Measurements from ENCODE around the gene PSMG3. TPM values are rescaled to one million over a fixed set of nuclear protein-coding genes. Genes with fewer than 3 reads are reported as not detected.

Gene PSMG3
- polyA plus RNA-seq, 2 of the 4 experiments (the other 2 are of a cell fraction), result 75.9 to 89.3 TPM

DNA sequence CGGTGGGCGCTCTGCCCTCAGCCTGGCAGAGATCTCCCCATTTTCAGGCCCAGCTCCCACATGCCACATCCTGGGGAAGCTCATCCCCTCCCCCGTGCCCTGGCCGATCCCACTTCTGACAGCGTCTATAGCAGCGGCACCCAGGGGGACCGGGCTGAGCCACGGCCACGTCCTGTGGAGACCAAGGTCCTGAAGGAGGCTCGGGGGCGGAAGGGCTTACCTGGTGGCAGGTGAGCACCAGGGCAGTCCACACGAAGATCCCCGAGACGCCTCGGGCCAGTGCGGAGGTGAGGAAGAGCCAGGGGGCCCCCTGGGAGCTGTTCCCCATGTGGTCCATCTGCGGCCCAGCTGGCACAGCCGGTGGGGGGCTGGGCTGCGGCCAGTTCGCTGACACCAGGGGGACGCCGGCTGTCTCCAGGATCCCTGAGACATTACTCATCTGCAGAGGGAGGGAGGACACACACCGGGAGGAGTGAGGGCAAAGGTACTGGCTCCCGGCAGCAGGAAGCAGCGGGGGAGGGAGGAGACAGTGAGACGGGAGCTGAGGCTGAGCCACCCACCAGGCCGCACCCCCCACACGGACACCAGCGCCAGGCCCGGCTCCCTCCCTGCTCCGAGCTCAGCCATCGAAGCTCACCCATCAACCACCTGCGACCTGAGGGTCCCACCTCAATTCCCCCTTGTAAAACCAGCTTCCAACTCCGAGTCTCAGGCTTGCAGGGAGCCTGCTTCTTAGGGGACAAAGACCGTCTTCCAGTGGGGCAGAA is 14.6 kb downstream of the PSMG3 start:
- TF ChIP-seq JUN (IDR thresholded peaks at IDR 0.05) (peak; percentile 20 to 65), HOXA7 (CRISPR knock-in tag; IDR thresholded peaks at IDR 0.05) (peak; percentile 89), HOXB5 (CRISPR knock-in tag; IDR thresholded peaks at IDR 0.05) (peak; percentile 72), CHD4 (IDR thresholded peaks at IDR 0.05; ENCODE audit: borderline replicate concordance) (0 out of 2 replicates have a peak, but pooled peaks have one; percentile 13), CHD2 (IDR thresholded peaks at IDR 0.05; ENCODE audit: low read length, partially characterized antibody) (peak; percentile 33), RAD21 (conservative IDR thresholded peaks at IDR 0.05 in 1 of 2, IDR thresholded peaks at IDR 0.05 in 1 of 2) (no peak; a peak in 1 of 5 replicates), EP300 (IDR thresholded peaks at IDR 0.05) (peak; percentile 29 to 64; a peak in 2 of 5 replicates), POLR2AphosphoS2 (conservative IDR thresholded peaks at IDR 0.05; ENCODE audit: low read length) (peak; percentile 81; the same call in 1 of the 2 replicates), POLR2A (IDR thresholded peaks at IDR 0.05; ENCODE audit: low read length) (peak; percentile 56), JUNB (IDR thresholded peaks at IDR 0.05) (peak; percentile 55), RCOR1 (IDR thresholded peaks at IDR 0.05; ENCODE audit: low read depth, low read length) (no peak), ZC3H11A (IDR thresholded peaks at IDR 0.05) (no peak), FOSL2 (IDR thresholded peaks at IDR 0.05) (0 out of 2 replicates have a peak, but pooled peaks have one; percentile 10), FOSL2 (CRISPR knock-in tag; IDR thresholded peaks at IDR 0.05) (peak; percentile 87), GATA3 (IDR thresholded peaks at IDR 0.05; ENCODE audit: borderline replicate concordance) (peak; percentile 80; the same call in 1 of the 2 replicates), NFE2L2 (conservative IDR thresholded peaks at IDR 0.05; ENCODE audit: low read length) (no peak), MAFK (IDR thresholded peaks at IDR 0.05; ENCODE audit: partially characterized antibody) (no peak)
- TF ChIP-seq, protein P1, sequence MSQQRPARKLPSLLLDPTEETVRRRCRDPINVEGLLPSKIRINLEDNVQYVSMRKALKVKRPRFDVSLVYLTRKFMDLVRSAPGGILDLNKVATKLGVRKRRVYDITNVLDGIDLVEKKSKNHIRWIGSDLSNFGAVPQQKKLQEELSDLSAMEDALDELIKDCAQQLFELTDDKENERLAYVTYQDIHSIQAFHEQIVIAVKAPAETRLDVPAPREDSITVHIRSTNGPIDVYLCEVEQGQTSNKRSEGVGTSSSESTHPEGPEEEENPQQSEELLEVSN (IDR thresholded peaks at IDR 0.05; ENCODE audit: borderline replicate concordance, low read depth), result peak; percentile 58; the same call in 1 of the 2 replicates
- TF ChIP-seq, protein P2, sequence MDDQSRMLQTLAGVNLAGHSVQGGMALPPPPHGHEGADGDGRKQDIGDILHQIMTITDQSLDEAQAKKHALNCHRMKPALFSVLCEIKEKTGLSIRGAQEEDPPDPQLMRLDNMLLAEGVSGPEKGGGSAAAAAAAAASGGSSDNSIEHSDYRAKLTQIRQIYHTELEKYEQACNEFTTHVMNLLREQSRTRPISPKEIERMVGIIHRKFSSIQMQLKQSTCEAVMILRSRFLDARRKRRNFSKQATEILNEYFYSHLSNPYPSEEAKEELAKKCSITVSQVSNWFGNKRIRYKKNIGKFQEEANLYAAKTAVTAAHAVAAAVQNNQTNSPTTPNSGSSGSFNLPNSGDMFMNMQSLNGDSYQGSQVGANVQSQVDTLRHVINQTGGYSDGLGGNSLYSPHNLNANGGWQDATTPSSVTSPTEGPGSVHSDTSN (IDR thresholded peaks at IDR 0.05), result peak; percentile 79
- TF ChIP-seq, protein P3, sequence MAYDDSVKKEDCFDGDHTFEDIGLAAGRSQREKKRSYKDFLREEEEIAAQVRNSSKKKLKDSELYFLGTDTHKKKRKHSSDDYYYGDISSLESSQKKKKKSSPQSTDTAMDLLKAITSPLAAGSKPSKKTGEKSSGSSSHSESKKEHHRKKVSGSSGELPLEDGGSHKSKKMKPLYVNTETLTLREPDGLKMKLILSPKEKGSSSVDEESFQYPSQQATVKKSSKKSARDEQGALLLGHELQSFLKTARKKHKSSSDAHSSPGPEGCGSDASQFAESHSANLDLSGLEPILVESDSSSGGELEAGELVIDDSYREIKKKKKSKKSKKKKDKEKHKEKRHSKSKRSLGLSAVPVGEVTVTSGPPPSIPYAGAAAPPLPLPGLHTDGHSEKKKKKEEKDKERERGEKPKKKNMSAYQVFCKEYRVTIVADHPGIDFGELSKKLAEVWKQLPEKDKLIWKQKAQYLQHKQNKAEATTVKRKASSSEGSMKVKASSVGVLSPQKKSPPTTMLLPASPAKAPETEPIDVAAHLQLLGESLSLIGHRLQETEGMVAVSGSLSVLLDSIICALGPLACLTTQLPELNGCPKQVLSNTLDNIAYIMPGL (CRISPR knock-in tag; IDR thresholded peaks at IDR 0.05; ENCODE audit: borderline replicate concordance), result no peak
- TF ChIP-seq, protein P4, sequence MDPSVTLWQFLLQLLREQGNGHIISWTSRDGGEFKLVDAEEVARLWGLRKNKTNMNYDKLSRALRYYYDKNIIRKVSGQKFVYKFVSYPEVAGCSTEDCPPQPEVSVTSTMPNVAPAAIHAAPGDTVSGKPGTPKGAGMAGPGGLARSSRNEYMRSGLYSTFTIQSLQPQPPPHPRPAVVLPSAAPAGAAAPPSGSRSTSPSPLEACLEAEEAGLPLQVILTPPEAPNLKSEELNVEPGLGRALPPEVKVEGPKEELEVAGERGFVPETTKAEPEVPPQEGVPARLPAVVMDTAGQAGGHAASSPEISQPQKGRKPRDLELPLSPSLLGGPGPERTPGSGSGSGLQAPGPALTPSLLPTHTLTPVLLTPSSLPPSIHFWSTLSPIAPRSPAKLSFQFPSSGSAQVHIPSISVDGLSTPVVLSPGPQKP (IDR thresholded peaks at IDR 0.05; ENCODE audit: low read depth, low read length), result no peak
- TF ChIP-seq, protein P5, sequence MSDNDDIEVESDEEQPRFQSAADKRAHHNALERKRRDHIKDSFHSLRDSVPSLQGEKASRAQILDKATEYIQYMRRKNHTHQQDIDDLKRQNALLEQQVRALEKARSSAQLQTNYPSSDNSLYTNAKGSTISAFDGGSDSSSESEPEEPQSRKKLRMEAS (IDR thresholded peaks at IDR 0.05), result peak; percentile 75
- ChIA-PET CTCF (interaction anchor here (0.8 to 9.5 kb wide), 19 partner anchors 7 to 655 kb away, joined by 3 to 204 read pairs (median 5); no protein-coding TSS in a partner anchor), POLR2A (interaction anchor here (0.7 to 2.6 kb wide), 4 partner anchors 10 to 42 kb away, joined by 3 to 24 read pairs (median 12); no protein-coding TSS in a partner anchor)
- WGBS (ENCODE audit: missing lambda C conversion rate), result 1% methylated on average over 14 of the region's 35 CpGs
- DNase-seq (ENCODE audit: low read depth in 1 of 2, low spot score in 1 of 2) (peak; percentile 94 to 98), FAIRE-seq (no peak), ATAC-seq (peak; percentile 55 to 68)
- no peaks in the 10 kb centered on the region for H3K9me3 ChIP-seq
- H3K27ac ChIP-seq, result peak overlapping the region; percentile 97 to 99
- peak overlapping the region; percentile 94 for H3K4me2 ChIP-seq
- peaks cover 45% of the 10 kb centered on the region for H3K4me1 ChIP-seq
- peak overlapping the region; percentile 55 for H3K4me3 ChIP-seq
